IMR-90 (cell line): ENCODE results near the gene RRP9. TPM values are rescaled to one million over a fixed set of nuclear protein-coding genes. Genes with fewer than 3 reads are reported as not detected.

Experiments
- ATAC-seq: fragments of 200-7000 bp; cut with Tn5 transposase; 2 replicates; pipeline ENCODE4 v1.9.1; 2020; ENCODE audit warnings: low read depth, mild to moderate bottlenecking, moderate library complexity
- BruUV-seq: library from RNA; stranded (reverse); fragments of 400-500 nt; replicated peaks from 2 replicates; lab custom pipeline; 2021; lab: Mats Ljungman, UMichigan
- CTCF ChIA-PET: fragments of 300-600 bp; formaldehyde crosslinking; extraction: SDS; loops from one replicate; lab custom pipeline; 2021; ENCODE audit warnings: antibody characterized with exemption; lab: Yijun Ruan, JAX
- POLR2A ChIA-PET: fragments of 300-600 bp; sonication (Branson Sonifier 250); formaldehyde crosslinking; loops from one replicate; lab custom pipeline; 2022; ENCODE audit warnings: antibody characterized with exemption; ENCODE audit not compliant: unreplicated experiment; lab: Charles Lee
- DNase-seq: peaks from one replicate; pipeline ENCODE4 v3.0.0; 2013
- H2AFZ ChIP-seq: replicated peaks from 2 replicates; pipeline ENCODE3; 2013; ENCODE audit warnings: low read length, mild to moderate bottlenecking; ENCODE audit not compliant: poor library complexity
- H2AK5ac ChIP-seq: 2 replicates; pipeline ENCODE4 v1.6.1; 2013; ENCODE audit warnings: low read depth, low read length, inconsistent platforms
- H2AK9ac ChIP-seq: replicated peaks from 2 replicates; pipeline ENCODE3; 2013; ENCODE audit warnings: mild to moderate bottlenecking, low read depth, low read length, moderate library complexity; ENCODE audit not compliant: poor library complexity
- H2BK120ac ChIP-seq: 2 replicates; pipeline ENCODE4 v1.6.1; 2013; ENCODE audit warnings: low read depth, low read length, inconsistent platforms
- H2BK15ac ChIP-seq: 3 replicates; pipeline ENCODE4 v1.6.1; 2013; ENCODE audit warnings: low read depth, low read length, inconsistent platforms
- H2BK20ac ChIP-seq: 2 replicates; pipeline ENCODE4 v1.6.1; 2013; ENCODE audit warnings: low read depth, mild to moderate bottlenecking, inconsistent platforms, low read length, moderate library complexity
- H2BK5ac ChIP-seq: 2 replicates; pipeline ENCODE4 v1.6.1; 2013; ENCODE audit warnings: mild to moderate bottlenecking, low read depth, low read length, inconsistent platforms; ENCODE audit not compliant: poor library complexity, severe bottlenecking
- H3K14ac ChIP-seq: replicated peaks from 2 replicates; pipeline ENCODE4 v1.6.1; 2013; ENCODE audit warnings: low read depth, low read length, inconsistent platforms
- H3K18ac ChIP-seq: 2 replicates; pipeline ENCODE4 v1.6.1; 2013; ENCODE audit warnings: low read depth, low read length, control low read depth
- H3K23ac ChIP-seq: 2 replicates; pipeline ENCODE4 v1.6.1; 2013; ENCODE audit warnings: low read depth, low read length, inconsistent platforms
- H3K27ac ChIP-seq: 2 replicates; pipeline ENCODE4 v1.5.1; 2013; ENCODE audit warnings: mild to moderate bottlenecking, control low read depth, low read length; ENCODE audit not compliant: insufficient read depth
- H3K27me3 ChIP-seq: 2 replicates; pipeline ENCODE4 v1.6.1; 2013; ENCODE audit warnings: low read length; ENCODE audit not compliant: control insufficient read depth, insufficient read depth
- H3K36me3 ChIP-seq: 2 replicates; pipeline ENCODE4 v1.6.1; 2013; ENCODE audit warnings: low read length, mixed read lengths; ENCODE audit not compliant: control insufficient read depth, insufficient read depth
- H3K4ac ChIP-seq: 2 replicates; pipeline ENCODE4 v1.6.1; 2013; ENCODE audit warnings: low read depth, low read length, inconsistent platforms
- H3K4me1 ChIP-seq: 2 replicates; pipeline ENCODE4 v1.6.1; 2013; ENCODE audit warnings: low read length, mixed read lengths; ENCODE audit not compliant: control insufficient read depth, insufficient read depth
- H3K4me2 ChIP-seq: 2 replicates; pipeline ENCODE4 v1.6.1; 2013; ENCODE audit warnings: low read depth, mild to moderate bottlenecking, control low read depth, low read length, moderate library complexity
- H3K4me3 ChIP-seq: 2 replicates; pipeline ENCODE4 v1.5.1; 2013; ENCODE audit warnings: low read depth, mild to moderate bottlenecking, control low read depth, low read length, moderate library complexity; ENCODE audit not compliant: insufficient read depth
- H3K56ac ChIP-seq: 2 replicates; pipeline ENCODE4 v1.6.1; 2013; ENCODE audit warnings: low read length, inconsistent platforms; ENCODE audit not compliant: insufficient read depth; ENCODE audit errors: extremely low read depth
- H3K79me1 ChIP-seq, 2 experiments: 2 replicates each; pipeline ENCODE4 v1.6.1; 2013; ENCODE audit warnings: low read length in 2 of 2, inconsistent platforms in 1 of 2, low read depth in 1 of 2
- H3K9ac ChIP-seq: 2 replicates; pipeline ENCODE4 v1.6.1; 2013; ENCODE audit warnings: low read depth, low read length, control low read depth
- H3K9me1 ChIP-seq: 2 replicates; pipeline ENCODE4 v1.6.1; 2013; ENCODE audit warnings: low read length, inconsistent platforms; ENCODE audit not compliant: insufficient read depth
- H3K9me3 ChIP-seq: 2 replicates; pipeline ENCODE4 v1.6.1; 2013; ENCODE audit warnings: low read length; ENCODE audit not compliant: control insufficient read depth, insufficient read depth
- H4K20me1 ChIP-seq: 2 replicates; pipeline ENCODE4 v1.6.1; 2013; ENCODE audit warnings: low read length, inconsistent platforms; ENCODE audit not compliant: insufficient read depth
- H4K5ac ChIP-seq: 2 replicates; pipeline ENCODE4 v1.6.1; 2013; ENCODE audit warnings: mild to moderate bottlenecking, low read depth, low read length, control low read depth
- H4K8ac ChIP-seq, 2 experiments: 2 replicates each; pipeline ENCODE4 v1.6.1; 2013; ENCODE audit warnings: low read depth in 2 of 2, low read length in 2 of 2, control low read depth in 1 of 2, inconsistent platforms in 1 of 2
- H4K91ac ChIP-seq: 2 replicates; pipeline ENCODE4 v1.6.1; 2013; ENCODE audit warnings: low read depth, low read length, inconsistent platforms; ENCODE audit not compliant: insufficient read depth
- BHLHE40 ChIP-seq: fragments of 150-350 bp; IDR thresholded peaks from 2 replicates; pipeline ENCODE4 v1.6.1; 2016; ENCODE audit warnings: mild to moderate bottlenecking, low read depth, low read length
- CEBPB ChIP-seq: IDR thresholded peaks from 2 replicates; pipeline ENCODE4 v1.6.1; 2012; ENCODE audit warnings: low read depth, low read length, improper control_type of control experiment
- CHD1 ChIP-seq: IDR thresholded peaks from 2 replicates; pipeline ENCODE4 v1.6.1; 2012; ENCODE audit warnings: low read depth, low read length, improper control_type of control experiment
- CTCF ChIP-seq: conservative IDR thresholded peaks from 2 replicates; pipeline ENCODE4 v1.5.1; 2012; ENCODE audit warnings: mild to moderate bottlenecking, low read depth, low read length, improper control_type of control experiment
- ELK1 ChIP-seq: fragments of 150-350 bp; IDR thresholded peaks from 2 replicates; pipeline ENCODE4 v1.6.1; 2016; ENCODE audit warnings: low read depth, mild to moderate bottlenecking, low read length, moderate library complexity, borderline replicate concordance
- FOS ChIP-seq: fragments of 150-350 bp; IDR thresholded peaks from 2 replicates; pipeline ENCODE4 v1.6.1; 2016; ENCODE audit warnings: low read depth, low read length
- MAFK ChIP-seq: IDR thresholded peaks from 2 replicates; pipeline ENCODE4 v1.6.1; 2012; ENCODE audit warnings: low read depth, low read length, improper control_type of control experiment
- MAZ ChIP-seq: IDR thresholded peaks from 2 replicates; pipeline ENCODE4 v1.6.1; 2012; ENCODE audit warnings: low read depth, mild to moderate bottlenecking, low read length, improper control_type of control experiment, moderate library complexity, borderline replicate concordance
- MXI1 ChIP-seq: IDR thresholded peaks from 2 replicates; pipeline ENCODE4 v1.6.1; 2012; ENCODE audit warnings: low read depth, mild to moderate bottlenecking, low read length, moderate library complexity, borderline replicate concordance
- NFE2L2 ChIP-seq: fragments of 150-350 bp; IDR thresholded peaks from 2 replicates; pipeline ENCODE4 v1.6.1; 2016; ENCODE audit warnings: low read depth, mild to moderate bottlenecking, low read length
- POLR2A ChIP-seq: IDR thresholded peaks from 2 replicates; pipeline ENCODE4 v1.6.1; 2012; ENCODE audit warnings: mild to moderate bottlenecking, low read depth, low read length
- RAD21 ChIP-seq: IDR thresholded peaks from 2 replicates; pipeline ENCODE4 v1.6.1; 2012; ENCODE audit warnings: low read length, improper control_type of control experiment
- RCOR1 ChIP-seq: IDR thresholded peaks from 2 replicates; pipeline ENCODE4 v1.6.1; 2012; ENCODE audit warnings: mild to moderate bottlenecking, low read length, improper control_type of control experiment; ENCODE audit not compliant: insufficient replicate concordance
- RFX5 ChIP-seq: IDR thresholded peaks from 2 replicates; pipeline ENCODE4 v1.8.0; 2012; ENCODE audit warnings: low read depth, mild to moderate bottlenecking, low read length, moderate library complexity
- SMC3 ChIP-seq: fragments of 150-350 bp; IDR thresholded peaks from 2 replicates; pipeline ENCODE4 v1.6.1; 2016; ENCODE audit warnings: low read depth, mild to moderate bottlenecking, antibody characterized with exemption, low read length, moderate library complexity
- USF2 ChIP-seq: fragments of 150-350 bp; IDR thresholded peaks from 2 replicates; pipeline ENCODE4 v1.6.1; 2017; ENCODE audit warnings: mild to moderate bottlenecking, antibody characterized with exemption, low read length, low read depth
- WGBS, 2 experiments: methylation state at CpG; one replicate each; pipeline versions ENCODE4 v1.1.5 to v1.1.7; 2013; ENCODE audit warnings: missing lambda C conversion rate in 2 of 2; ENCODE audit not compliant: insufficient read length in 1 of 2; ENCODE audit errors: extremely low coverage in 2 of 2; 5-methylcytosine and 5-hydroxymethylcytosine counted together
- dilution Hi-C: fragments of 300-500 bp; cut with HindIII; formaldehyde crosslinking; loops from one replicate; pipeline ENCODE4 v1.14.3; 2018; ENCODE audit warnings: low sequenced_read_pairs; ENCODE audit not compliant: unreplicated experiment
- in situ Hi-C: fragments of 300-500 bp; cut with MboI; formaldehyde crosslinking; loops from 3 replicates; pipeline ENCODE4 v1.14.3; 2019; ENCODE audit warnings: low sequenced_read_pairs, inconsistent platforms, mixed read lengths
- intact Hi-C: fragments of 100-400 bp; cut with micrococcal nuclease; formaldehyde crosslinking; loops from 2 replicates; pipeline ENCODE4 v1.10.0; 2022
- polyA plus RNA-seq, 3 experiments: library from polyadenylated mRNA; depleted of rRNA; stranded (reverse); fragments of >200 nt; gene quantifications; 2 replicates each; pipeline ENCODE4 v1.2.3, GENCODE V29; 2012; ENCODE audit warnings: low replicate concordance in 1 of 3
- total RNA-seq: library from RNA; depleted of rRNA; stranded (reverse); fragments of >200 nt; gene quantifications from 2 replicates; pipeline ENCODE4 v1.2.3, GENCODE V29; 2012

RRP9 gene
- total and polyA plus RNA-seq, 2 of the 4 experiments (the other 2 are of a cell fraction) = 30.9 to 39.8 TPM

DNA sequence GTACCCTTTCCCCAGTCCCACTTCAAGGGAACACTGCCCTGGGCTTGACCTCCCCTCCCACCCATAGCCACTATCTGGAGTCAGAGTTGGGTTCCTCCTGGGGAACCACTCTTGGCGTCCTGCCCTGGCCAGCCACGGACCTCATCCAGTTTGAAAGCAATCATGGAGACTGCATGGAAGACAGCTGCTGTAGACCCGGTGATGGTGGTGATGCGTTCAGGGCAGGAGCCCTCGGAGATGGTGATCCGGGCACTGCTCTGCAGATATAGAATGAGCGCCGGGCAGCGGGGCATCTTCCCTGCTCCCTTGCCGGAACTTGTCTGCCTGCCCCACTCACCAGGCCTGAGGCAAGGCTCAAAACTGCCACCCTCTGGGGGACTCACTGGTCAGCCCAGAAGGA is 18.7 kb upstream of the RRP9 start:
- H3K27me3 ChIP-seq = no peaks in the 10 kb centered on the region
- no peak overlapping the region for H2AK9ac ChIP-seq
- H4K8ac ChIP-seq = no peak overlapping the region
- no peak overlapping the region for H3K23ac ChIP-seq
- no peak overlapping the region for H3K56ac ChIP-seq
- H3K18ac ChIP-seq = no peak overlapping the region
- BruUV-seq = no TSS peak
- no peak overlapping the region for H3K4me2 ChIP-seq
- no peak overlapping the region for H3K9ac ChIP-seq
- peaks cover 4% of the 10 kb centered on the region for H3K9me1 ChIP-seq
- DNase-seq (no peak), ATAC-seq (no peak)
- no peak overlapping the region for H2AFZ ChIP-seq
- H3K9me3 ChIP-seq = no peaks in the 10 kb centered on the region
- H3K4me3 ChIP-seq = no peak overlapping the region
- H2BK15ac ChIP-seq = no peak overlapping the region
- WGBS, 2 experiments = 100% methylated on average over 8 of the region's 10 CpGs; no CpG with 5 or more reads in 1 of the 2 experiments
- H3K79me1 ChIP-seq = peaks cover 17 to 37% of the 10 kb centered on the region in 2 experiments
- in situ Hi-C loops (loop anchor here (25.0 kb wide), 1 partner anchor 1623 kb away; the partner anchor contains the start of genes RASSF1, TUSC2 and ZMYND10), intact Hi-C loops (no loop called here), dilution Hi-C loops (no loop called here)
- no peak for TF ChIP-seq RCOR1
- TF ChIP-seq RFX5 = no peak
- no peak for TF ChIP-seq NFE2L2
- TF ChIP-seq MXI1 = no peak
- TF ChIP-seq BHLHE40 = no peak
- TF ChIP-seq POLR2A = no peak
- no peak for TF ChIP-seq CTCF
- no peak for TF ChIP-seq ELK1
- no peak for TF ChIP-seq MAZ
- TF ChIP-seq SMC3 = no peak
- TF ChIP-seq CHD1 = no peak
- TF ChIP-seq USF2 = no peak
- TF ChIP-seq CEBPB = no peak
- TF ChIP-seq MAFK = no peak
- TF ChIP-seq FOS = no peak
- TF ChIP-seq RAD21 = no peak
- H3K27ac ChIP-seq = no peak overlapping the region
- no peak overlapping the region for H4K5ac ChIP-seq
- no peak overlapping the region for H2BK5ac ChIP-seq
- ChIA-PET CTCF (no interaction called here), POLR2A (no interaction called here)
- H3K14ac ChIP-seq = no peak overlapping the region
- no peak overlapping the region for H2AK5ac ChIP-seq
- no peak overlapping the region for H2BK20ac ChIP-seq
- H2BK120ac ChIP-seq = no peak overlapping the region
- H4K20me1 ChIP-seq = peaks cover 20% of the 10 kb centered on the region; the same call in 1 of the 2 replicates
- H4K91ac ChIP-seq = no peak overlapping the region
- H3K36me3 ChIP-seq = peaks cover 32% of the 10 kb centered on the region
- peaks cover 12% of the 10 kb centered on the region for H3K4me1 ChIP-seq
- no peak overlapping the region for H3K4ac ChIP-seq
